GM18505 (cell line): ENCODE results near the gene ZNF626.
"Not testable (repeated sequence)": the region's sequence is repeated elsewhere in the genome, so short reads cannot be mapped to it uniquely, and the experiment has no call there.

ENCODE experiments used
- ATAC-seq: cut with Tn5 transposase; IDR thresholded peaks from one replicate; pipeline ENCODE4 v1.9.1; 2021; ENCODE audit not compliant: unreplicated experiment
- POLR2A ChIP-seq: IDR thresholded peaks from 4 replicates; pipeline ENCODE4 v1.6.1; 2011; ENCODE audit warnings: borderline replicate concordance; ENCODE audit not compliant: insufficient read depth, insufficient read length; ENCODE audit errors: extremely low read depth

Gene ZNF626

DNA sequence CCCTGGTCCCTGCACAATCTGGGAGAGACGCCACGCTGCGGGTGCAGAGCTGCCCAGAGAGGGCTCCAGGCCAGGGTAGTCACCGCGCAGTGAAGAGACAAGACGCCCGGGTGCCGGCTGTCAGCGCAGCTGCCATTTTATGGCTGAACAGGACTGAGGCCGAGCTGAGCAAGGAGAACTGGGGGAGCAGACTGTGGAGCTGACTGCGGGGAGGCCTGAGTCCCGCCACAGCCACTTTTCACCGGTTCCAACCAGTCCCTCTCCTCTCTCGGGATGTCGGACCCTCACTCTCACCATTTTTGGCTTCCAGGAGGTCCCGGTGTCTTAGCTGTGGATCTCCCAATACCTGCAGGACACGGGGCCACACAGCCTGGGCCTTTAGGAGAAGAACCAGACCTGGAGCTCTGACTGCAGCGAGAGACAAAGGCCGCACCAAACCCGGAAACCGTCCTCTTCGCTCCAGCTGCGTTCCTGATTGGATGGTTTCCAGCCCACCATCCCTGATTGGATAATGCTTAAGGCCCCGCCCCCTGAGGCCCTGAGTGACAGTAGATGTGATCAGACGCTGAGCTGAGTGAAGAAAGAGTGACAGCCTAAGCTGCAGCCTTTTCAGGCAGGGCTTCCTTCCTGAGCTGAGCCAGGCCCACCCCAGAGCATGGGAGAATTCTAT is at the start of gene ZNF626:
ZNF626 (minus strand) TSS at position 422 of the 670 bp plus-strand sequence; CDS start at position 297, 125 bp downstream.
- ATAC-seq, result peak; percentile 93
- peak; percentile 72 for TF ChIP-seq POLR2A

- TF ChIP-seq POLR2A, result no peak
- no peak for ATAC-seq
Observed at GRCh38 chr19:20669263-20669662, 7.9 kb upstream of the ZNF626 start.

- ATAC-seq, result no peak
- no peak for TF ChIP-seq POLR2A
Observed at GRCh38 chr19:20667281-20667680, 5.9 kb upstream of the ZNF626 start.

- no peak for TF ChIP-seq POLR2A
- no peak for ATAC-seq
Observed at GRCh38 chr19:20664901-20665781, 3.8 kb upstream of the ZNF626 start.

DNA sequence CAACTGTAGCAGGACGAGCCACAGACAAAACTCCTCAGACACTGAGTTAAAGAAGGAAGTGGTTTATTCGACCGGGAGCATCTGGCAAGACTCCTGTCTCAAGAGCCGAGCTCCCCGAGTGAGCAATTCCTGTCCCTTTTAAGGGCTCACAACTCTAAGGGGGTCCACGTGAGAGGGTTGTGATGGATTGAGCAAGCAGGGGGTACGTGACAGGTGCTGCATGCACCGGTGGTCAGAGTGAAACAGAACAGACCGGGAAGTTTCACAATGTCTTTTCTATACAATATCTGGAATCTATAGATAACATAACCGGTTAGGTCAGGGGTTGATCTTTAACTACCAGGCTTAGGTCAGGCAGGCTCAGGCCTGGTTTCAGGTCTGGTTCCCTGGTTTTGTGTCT is 3.1 kb upstream of the ZNF626 start:
- ATAC-seq, result not testable (repeated sequence)

DNA sequence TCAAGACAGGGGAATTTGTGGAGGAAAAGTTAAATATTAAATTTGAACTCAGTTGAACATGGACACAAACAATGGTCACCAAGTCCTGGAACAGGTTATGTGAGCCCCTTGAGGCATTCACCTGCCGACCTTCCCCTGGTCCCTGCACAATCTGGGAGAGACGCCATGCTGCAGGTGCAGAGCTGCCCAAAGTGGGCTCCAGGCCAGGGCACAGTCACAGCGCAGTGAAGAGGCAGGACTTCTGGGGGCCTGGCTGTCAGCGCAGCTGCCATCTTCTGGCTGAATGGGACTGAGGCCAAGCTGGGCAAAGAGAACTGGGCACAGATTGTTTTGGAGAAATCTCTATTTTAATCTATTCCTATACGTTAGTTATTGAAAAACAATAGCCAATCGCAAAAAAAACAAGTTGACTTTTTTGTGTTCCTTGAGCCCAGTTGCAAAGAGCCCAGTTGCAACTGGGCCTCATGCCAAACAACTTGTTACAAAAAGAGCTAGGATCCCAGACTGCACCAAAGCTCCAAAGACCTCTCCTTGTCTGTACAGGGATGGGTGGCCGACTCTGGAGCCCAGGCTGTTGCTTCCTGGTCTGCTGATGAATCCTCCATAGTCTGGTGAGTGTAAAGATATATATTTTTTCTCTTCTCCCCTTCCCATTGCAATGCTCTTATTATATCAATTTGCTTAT is 1.2 kb upstream of the ZNF626 start:
- ATAC-seq, result no peak

GRCh38 chr19:20660473-20661140 is 764 bp downstream of the ZNF626 start:
- no peak for TF ChIP-seq POLR2A
- ATAC-seq, result no peak

More for the DNA sequence above, 1.2 kb upstream of the ZNF626 start:
- TF ChIP-seq POLR2A, result no peak

DNA sequence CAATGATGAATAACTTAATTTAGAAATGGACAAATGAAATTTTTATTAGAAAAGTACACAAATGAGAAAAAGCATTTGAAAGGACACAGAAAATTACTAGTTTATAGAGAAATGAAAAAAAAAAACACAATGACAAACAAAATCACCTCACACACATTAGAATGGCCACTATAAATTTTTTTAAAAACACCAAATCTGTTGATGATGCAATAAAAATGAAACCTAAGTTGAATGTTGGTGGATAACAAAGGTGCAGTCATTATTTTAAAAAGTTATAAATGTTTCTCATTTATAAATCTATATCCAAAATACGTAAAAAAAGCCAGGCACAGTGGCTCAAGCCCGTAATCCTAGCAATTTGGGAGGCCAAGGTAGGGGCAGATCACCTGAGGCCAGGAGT is 20.8 kb downstream of the ZNF626 start:
- no peak for ATAC-seq
- no peak for TF ChIP-seq POLR2A

DNA sequence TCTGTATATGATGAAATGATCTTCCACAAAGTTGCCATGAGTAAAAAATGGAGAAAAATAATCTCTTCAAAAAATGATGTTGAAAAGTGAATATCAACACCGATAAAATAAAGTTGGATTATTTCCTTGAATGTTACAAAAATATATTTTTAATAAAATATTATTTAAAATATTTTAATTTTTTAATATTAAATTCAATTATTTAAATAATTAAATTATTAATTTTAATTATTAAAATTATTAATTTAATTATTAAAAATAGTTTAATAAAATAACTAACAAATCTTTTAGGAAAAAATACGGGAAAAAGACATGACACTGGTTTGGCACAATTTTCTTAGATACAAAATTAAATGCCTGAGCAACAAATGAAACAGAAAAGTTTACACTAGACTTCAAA is 21.3 kb downstream of the ZNF626 start:
- no peak for TF ChIP-seq POLR2A
- no peak for ATAC-seq

GRCh38 chr19:20624560-20624959 is 36.8 kb downstream of the ZNF626 start:
- not testable (repeated sequence) for ATAC-seq

- ATAC-seq, result no peak
- TF ChIP-seq POLR2A, result no peak
Observed at GRCh38 chr19:20616071-20616470, 45.3 kb downstream of the ZNF626 start.

DNA sequence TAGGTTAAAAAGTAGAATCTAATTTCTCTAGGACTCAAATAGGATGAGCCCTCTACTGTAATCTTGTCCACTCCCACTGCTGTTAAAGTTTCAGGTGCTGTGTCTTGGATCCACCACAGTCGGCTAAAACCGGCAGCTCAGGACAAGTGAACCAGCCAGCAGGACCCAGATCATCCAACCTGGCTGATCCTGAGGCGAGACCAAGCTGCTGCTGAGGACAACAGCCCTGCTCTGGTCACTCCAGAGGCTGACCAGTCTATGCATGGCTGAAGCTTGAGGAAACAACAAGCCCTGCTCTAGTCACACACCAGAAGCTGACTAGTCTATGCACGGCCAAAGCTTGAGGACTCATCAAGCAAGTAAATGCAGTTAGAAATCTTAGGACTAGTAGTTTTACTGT is 46.4 kb downstream of the ZNF626 start:
- not testable (repeated sequence) for ATAC-seq

- no peak for TF ChIP-seq POLR2A
- ATAC-seq, result no peak
Observed at GRCh38 chr19:20612711-20613316, 48.6 kb downstream of the ZNF626 start.

GRCh38 chr19:20611866-20612265 is 49.5 kb downstream of the ZNF626 start:
- no peak for TF ChIP-seq POLR2A
- ATAC-seq, result no peak

DNA sequence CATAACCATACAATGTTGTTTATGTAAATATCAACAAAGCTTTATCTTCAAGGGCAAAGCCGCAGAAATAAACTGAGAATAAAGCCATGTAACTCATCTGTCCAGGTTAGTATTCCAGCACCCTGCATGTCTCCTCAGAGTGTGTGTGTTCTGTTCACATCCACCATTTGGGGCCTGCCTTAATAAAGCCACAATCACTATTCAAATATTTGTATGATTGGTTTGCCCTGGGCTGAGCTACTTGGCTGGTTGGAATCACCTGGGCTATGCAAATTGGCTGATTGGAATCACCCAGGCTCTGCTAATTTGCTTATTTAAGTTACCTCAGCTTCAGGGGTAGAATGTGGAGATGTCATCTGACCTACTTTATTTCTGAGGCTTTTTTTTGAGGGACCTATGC is 53.4 kb downstream of the ZNF626 start:
- no peak for ATAC-seq

More for the DNA sequence above, 53.4 kb downstream of the ZNF626 start:
- TF ChIP-seq POLR2A, result no peak
